ENCODE data around the gene DBT. TPM values are rescaled to one million over a fixed set of nuclear protein-coding genes. Genes with fewer than 3 reads are reported as not detected.
"Not testable (repeated sequence)": the region's sequence is repeated elsewhere in the genome, so short reads cannot be mapped to it uniquely, and the experiment has no call there.

Gene DBT
- polyA plus RNA-seq, 4 donors: 1.1 to 12.2 (median 3.6) TPM

- DNase-seq (peak in 1 of 2 donors; percentile 18), FAIRE-seq (no peak)
- Histone ChIP-seq H3K4me3 (ENCODE audit: low read depth in 1 of 3, low read length in 3 of 3) (no peak overlapping the region), H3K4me1 (ENCODE audit: control insufficient read depth in 3 of 3, insufficient read depth in 2 of 3, low read depth in 1 of 3, low read length in 2 of 3) (peaks cover 0 to 4% (median 0%) of the 10 kb centered on the region in 3 donors), H3K36me3 (ENCODE audit: control insufficient read depth in 3 of 3, insufficient read depth in 2 of 3, low read depth in 1 of 3, low read length in 3 of 3) (peaks cover 0 to 2% (median 0%) of the 10 kb centered on the region in 3 donors), H3K27ac (ENCODE audit: low read depth in 1 of 3, low read length in 2 of 3) (no peak overlapping the region), H3K9me3 (ENCODE audit: control insufficient read depth in 2 of 2, insufficient read depth in 1 of 2, low read depth in 1 of 2, low read length in 1 of 2) (no peaks in the 10 kb centered on the region), H3K27me3 (ENCODE audit: control insufficient read depth in 3 of 3, insufficient read depth in 3 of 3, low read length in 3 of 3) (no peaks in the 10 kb centered on the region)
- WGBS, 3 donors: 58 to 79% (median 69%) methylated on average over 4 of the region's 4 CpGs
These were observed 2.9 kb downstream of the DBT start for GRCh38 chr1:100246738-100247137.

DNA sequence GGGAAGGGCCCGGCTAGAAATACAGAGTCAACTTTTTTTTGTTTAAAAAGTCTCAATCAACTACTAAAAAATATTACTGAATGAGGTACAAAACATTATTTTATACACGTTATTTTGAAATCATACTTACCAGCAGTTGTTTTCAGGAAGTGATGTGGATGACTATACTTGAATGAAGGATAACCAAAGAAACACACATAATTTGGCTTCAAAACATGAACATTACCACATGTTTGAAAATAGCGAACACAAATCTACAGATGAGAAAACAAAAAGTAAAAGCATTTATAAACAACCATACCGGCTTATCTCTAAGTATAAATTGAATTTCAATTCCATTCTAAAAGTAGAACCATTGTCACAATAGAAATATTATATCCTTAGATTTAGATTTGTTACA, 9.0 kb downstream of the DBT start:
- peaks cover 0 to 20% (median 2%) of the 10 kb centered on the region in 3 donors for H3K36me3 ChIP-seq (ENCODE audit: control insufficient read depth in 3 of 3, insufficient read depth in 2 of 3, low read depth in 1 of 3, low read length in 3 of 3)
- H3K9me3 ChIP-seq (ENCODE audit: control insufficient read depth in 2 of 2, insufficient read depth in 1 of 2, low read depth in 1 of 2, low read length in 1 of 2): no peaks in the 10 kb centered on the region
- no peaks in the 10 kb centered on the region for H3K4me1 ChIP-seq (ENCODE audit: control insufficient read depth in 3 of 3, insufficient read depth in 2 of 3, low read depth in 1 of 3, low read length in 2 of 3)
- H3K27ac ChIP-seq (ENCODE audit: low read depth in 1 of 3, low read length in 2 of 3): no peak overlapping the region
- FAIRE-seq: no peak
- no peak for DNase-seq
- H3K4me3 ChIP-seq (ENCODE audit: low read depth in 1 of 3, low read length in 3 of 3): no peak overlapping the region
- H3K27me3 ChIP-seq (ENCODE audit: control insufficient read depth in 3 of 3, insufficient read depth in 3 of 3, low read length in 3 of 3): no peaks in the 10 kb centered on the region
- WGBS, 3 donors: 85 to 93% (median 89%) methylated on average over 4 of the region's 4 CpGs

GRCh38 chr1:100239961-100240360, 9.7 kb downstream of the DBT start:
- FAIRE-seq: no peak

DNA sequence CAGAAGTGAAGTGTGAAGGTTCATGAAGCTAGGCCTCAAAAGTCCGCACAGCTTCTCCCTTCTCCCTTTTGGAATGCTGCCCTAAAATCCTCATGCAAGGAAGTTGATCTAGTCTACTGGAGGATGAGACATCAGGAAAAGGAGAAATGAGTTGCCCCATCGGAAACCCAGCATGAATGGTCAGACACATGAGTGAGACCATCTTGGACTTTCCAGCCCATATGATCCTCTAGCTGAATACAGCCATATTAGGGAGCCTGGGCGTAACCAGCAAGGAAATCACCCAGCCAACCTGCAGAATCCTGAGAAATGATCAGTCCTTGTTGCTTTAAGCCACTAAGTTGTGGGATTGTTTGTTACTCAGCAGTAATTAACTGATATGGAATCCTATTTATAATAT, 12.5 kb downstream of the DBT start:
- WGBS, 3 donors: 94 to 99% (median 98%) methylated on average over 3 of the region's 3 CpGs
- H3K36me3 ChIP-seq (ENCODE audit: control insufficient read depth in 3 of 3, insufficient read depth in 2 of 3, low read depth in 1 of 3, low read length in 3 of 3): peaks cover 2 to 26% (median 3%) of the 10 kb centered on the region in 3 donors
- no peaks in the 10 kb centered on the region for H3K4me1 ChIP-seq (ENCODE audit: control insufficient read depth in 3 of 3, insufficient read depth in 2 of 3, low read depth in 1 of 3, low read length in 2 of 3)
- H3K4me3 ChIP-seq (ENCODE audit: low read depth in 1 of 3, low read length in 3 of 3): no peak overlapping the region
- H3K27ac ChIP-seq (ENCODE audit: low read depth in 1 of 3, low read length in 2 of 3): no peak overlapping the region
- FAIRE-seq (no peak), DNase-seq (no peak)
- H3K9me3 ChIP-seq (ENCODE audit: control insufficient read depth in 2 of 2, insufficient read depth in 1 of 2, low read depth in 1 of 2, low read length in 1 of 2): no peaks in the 10 kb centered on the region
- no peaks in the 10 kb centered on the region for H3K27me3 ChIP-seq (ENCODE audit: control insufficient read depth in 3 of 3, insufficient read depth in 3 of 3, low read length in 3 of 3)

More at GRCh38 chr1:100239961-100240360, 9.7 kb downstream of the DBT start:
- Histone ChIP-seq H3K27me3 (ENCODE audit: control insufficient read depth in 3 of 3, insufficient read depth in 3 of 3, low read length in 3 of 3) (no peaks in the 10 kb centered on the region), H3K9me3 (ENCODE audit: control insufficient read depth in 2 of 2, insufficient read depth in 1 of 2, low read depth in 1 of 2, low read length in 1 of 2) (no peaks in the 10 kb centered on the region), H3K36me3 (ENCODE audit: control insufficient read depth in 3 of 3, insufficient read depth in 2 of 3, low read depth in 1 of 3, low read length in 3 of 3) (peaks cover 0 to 20% (median 2%) of the 10 kb centered on the region in 3 donors), H3K4me3 (ENCODE audit: low read depth in 1 of 3, low read length in 3 of 3) (no peak overlapping the region), H3K4me1 (ENCODE audit: control insufficient read depth in 3 of 3, insufficient read depth in 2 of 3, low read depth in 1 of 3, low read length in 2 of 3) (no peaks in the 10 kb centered on the region), H3K27ac (ENCODE audit: low read depth in 1 of 3, low read length in 2 of 3) (no peak overlapping the region)
- no peak for DNase-seq

- Histone ChIP-seq H3K9me3 (ENCODE audit: control insufficient read depth in 2 of 2, insufficient read depth in 1 of 2, low read depth in 1 of 2, low read length in 1 of 2) (no peaks in the 10 kb centered on the region), H3K36me3 (ENCODE audit: control insufficient read depth in 3 of 3, insufficient read depth in 2 of 3, low read depth in 1 of 3, low read length in 3 of 3) (peaks cover 2 to 24% (median 7%) of the 10 kb centered on the region in 3 donors), H3K4me1 (ENCODE audit: control insufficient read depth in 3 of 3, insufficient read depth in 2 of 3, low read depth in 1 of 3, low read length in 2 of 3) (no peaks in the 10 kb centered on the region), H3K27me3 (ENCODE audit: control insufficient read depth in 3 of 3, insufficient read depth in 3 of 3, low read length in 3 of 3) (no peaks in the 10 kb centered on the region), H3K4me3 (ENCODE audit: low read depth in 1 of 3, low read length in 3 of 3) (no peak overlapping the region), H3K27ac (ENCODE audit: low read depth in 1 of 3, low read length in 2 of 3) (no peak overlapping the region)
- DNase-seq: no peak
- 89 to 95% (median 90%) methylated on average over 1 of the region's 1 CpG for WGBS, 3 donors
- no peak for FAIRE-seq
These were observed 15.2 kb downstream of the DBT start for GRCh38 chr1:100234432-100234831.

DNA sequence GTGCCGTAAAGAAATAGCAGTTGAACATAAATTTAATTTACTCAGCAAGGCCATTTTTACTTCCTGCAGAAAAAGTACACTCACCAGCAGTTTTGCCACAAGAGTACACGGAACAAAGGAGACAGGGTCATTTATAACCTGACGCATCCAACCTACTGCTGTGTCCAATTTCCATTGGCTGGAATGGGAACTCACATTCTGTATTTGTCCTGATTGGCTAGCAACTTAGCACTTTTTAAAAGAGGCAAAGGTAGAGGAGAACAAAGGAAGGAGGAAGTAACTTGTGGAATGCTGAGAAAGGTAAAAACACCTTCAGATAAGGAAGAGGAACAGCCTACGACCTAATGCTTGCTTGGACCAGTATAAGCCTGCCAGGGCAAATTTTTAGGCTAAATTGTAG, 16.1 kb downstream of the DBT start:
- not testable (repeated sequence) for DNase-seq; H3K4me3 ChIP-seq (ENCODE audit: low read depth in 1 of 3, low read length in 3 of 3); FAIRE-seq; H3K27ac ChIP-seq (ENCODE audit: low read depth in 1 of 3, low read length in 2 of 3); H3K27me3 ChIP-seq (ENCODE audit: control insufficient read depth in 3 of 3, insufficient read depth in 3 of 3, low read length in 3 of 3); H3K4me1 ChIP-seq (ENCODE audit: control insufficient read depth in 3 of 3, insufficient read depth in 2 of 3, low read depth in 1 of 3, low read length in 2 of 3); H3K9me3 ChIP-seq (ENCODE audit: control insufficient read depth in 2 of 2, insufficient read depth in 1 of 2, low read depth in 1 of 2, low read length in 1 of 2)
- peaks cover 2 to 23% (median 7%) of the 10 kb centered on the region in 3 donors for H3K36me3 ChIP-seq (ENCODE audit: control insufficient read depth in 3 of 3, insufficient read depth in 2 of 3, low read depth in 1 of 3, low read length in 3 of 3)
- WGBS, 3 donors: 80 to 90% (median 85%) methylated on average over 4 of the region's 4 CpGs

DNA sequence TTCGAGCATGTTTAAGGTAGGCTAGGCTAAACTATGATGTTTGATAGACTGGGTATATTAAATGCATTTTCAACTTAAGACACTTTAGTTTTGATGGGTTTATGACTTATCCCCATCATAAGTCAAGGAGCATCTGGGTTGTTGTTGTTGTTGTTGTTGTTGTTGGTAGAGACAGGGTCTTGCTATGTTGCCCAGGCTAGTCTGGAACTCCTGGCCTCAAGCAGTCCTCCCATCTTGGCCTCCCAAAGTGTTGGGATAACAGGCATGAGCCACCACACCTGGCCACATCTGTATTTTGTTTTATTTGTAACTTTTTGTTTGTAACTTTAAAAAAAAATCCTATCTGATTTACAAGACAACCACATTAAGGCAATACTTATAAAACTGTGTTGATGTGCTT, 17.5 kb downstream of the DBT start:
- DNase-seq (no peak), FAIRE-seq (no peak)
- H3K9me3 ChIP-seq (ENCODE audit: control insufficient read depth in 2 of 2, insufficient read depth in 1 of 2, low read depth in 1 of 2, low read length in 1 of 2): no peaks in the 10 kb centered on the region
- no peaks in the 10 kb centered on the region for H3K27me3 ChIP-seq (ENCODE audit: control insufficient read depth in 3 of 3, insufficient read depth in 3 of 3, low read length in 3 of 3)
- H3K36me3 ChIP-seq (ENCODE audit: control insufficient read depth in 3 of 3, insufficient read depth in 2 of 3, low read depth in 1 of 3, low read length in 3 of 3): peaks cover 2 to 19% (median 7%) of the 10 kb centered on the region in 3 donors
- H3K4me3 ChIP-seq (ENCODE audit: low read depth in 1 of 3, low read length in 3 of 3): no peak overlapping the region
- 97 to 100% (median 99%) methylated on average over 1 of the region's 1 CpG for WGBS, 3 donors
- no peak overlapping the region for H3K27ac ChIP-seq (ENCODE audit: low read depth in 1 of 3, low read length in 2 of 3)
- H3K4me1 ChIP-seq (ENCODE audit: control insufficient read depth in 3 of 3, insufficient read depth in 2 of 3, low read depth in 1 of 3, low read length in 2 of 3): no peaks in the 10 kb centered on the region

DNA sequence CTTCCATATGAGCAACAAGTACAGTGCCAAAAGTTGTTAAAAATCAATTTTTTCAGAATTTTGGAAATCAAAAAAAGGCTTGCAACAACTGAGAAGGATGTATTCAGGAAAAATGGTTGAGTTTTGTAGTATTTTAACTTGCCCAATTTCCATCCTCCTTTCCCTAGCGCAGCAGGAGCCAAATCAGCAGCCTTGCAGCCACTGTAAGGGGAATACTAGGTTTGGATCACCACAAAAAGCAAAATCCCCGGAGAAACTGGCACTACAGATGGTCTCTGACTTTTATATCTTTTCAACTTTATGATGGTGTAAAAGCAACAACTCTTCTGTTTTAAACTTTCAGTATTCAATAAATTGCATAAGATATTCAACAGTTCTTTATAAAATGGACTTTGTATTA, 17.9 kb downstream of the DBT start:
- Histone ChIP-seq H3K27me3 (ENCODE audit: control insufficient read depth in 3 of 3, insufficient read depth in 3 of 3, low read length in 3 of 3) (no peaks in the 10 kb centered on the region), H3K9me3 (ENCODE audit: control insufficient read depth in 2 of 2, insufficient read depth in 1 of 2, low read depth in 1 of 2, low read length in 1 of 2) (no peaks in the 10 kb centered on the region), H3K36me3 (ENCODE audit: control insufficient read depth in 3 of 3, insufficient read depth in 2 of 3, low read depth in 1 of 3, low read length in 3 of 3) (peaks cover 2 to 16% (median 6%) of the 10 kb centered on the region in 3 donors), H3K27ac (ENCODE audit: low read depth in 1 of 3, low read length in 2 of 3) (no peak overlapping the region), H3K4me3 (ENCODE audit: low read depth in 1 of 3, low read length in 3 of 3) (no peak overlapping the region), H3K4me1 (ENCODE audit: control insufficient read depth in 3 of 3, insufficient read depth in 2 of 3, low read depth in 1 of 3, low read length in 2 of 3) (no peaks in the 10 kb centered on the region)
- FAIRE-seq: no peak
- DNase-seq: no peak
- WGBS, 3 donors: 95 to 100% (median 97%) methylated on average over 2 of the region's 2 CpGs

GRCh38 chr1:100230765-100231164, 18.9 kb downstream of the DBT start:
- FAIRE-seq (no peak), DNase-seq (no peak)
- Histone ChIP-seq H3K4me1 (ENCODE audit: control insufficient read depth in 3 of 3, insufficient read depth in 2 of 3, low read depth in 1 of 3, low read length in 2 of 3) (no peaks in the 10 kb centered on the region), H3K36me3 (ENCODE audit: control insufficient read depth in 3 of 3, insufficient read depth in 2 of 3, low read depth in 1 of 3, low read length in 3 of 3) (peaks cover 2 to 16% (median 5%) of the 10 kb centered on the region in 3 donors), H3K27ac (ENCODE audit: low read depth in 1 of 3, low read length in 2 of 3) (no peak overlapping the region), H3K4me3 (ENCODE audit: low read depth in 1 of 3, low read length in 3 of 3) (no peak overlapping the region), H3K27me3 (ENCODE audit: control insufficient read depth in 3 of 3, insufficient read depth in 3 of 3, low read length in 3 of 3) (no peaks in the 10 kb centered on the region), H3K9me3 (ENCODE audit: control insufficient read depth in 2 of 2, insufficient read depth in 1 of 2, low read depth in 1 of 2, low read length in 1 of 2) (no peaks in the 10 kb centered on the region)
- WGBS, 3 donors: 63 to 80% (median 71%) methylated on average over 2 of the region's 2 CpGs
